G401 (cell line): ENCODE results near the gene C13orf46. TPM values are rescaled to one million over a fixed set of nuclear protein-coding genes. Genes with fewer than 3 reads are reported as not detected.

Experiments used
- DNase-seq: peaks from one replicate; pipeline ENCODE4 v3.0.0-alpha.2; 2015; ENCODE audit warnings: low spot score
- in situ Hi-C: cut with HindIII; loops from 2 replicates; pipeline ENCODE4 v1.10.0; 2016; ENCODE audit warnings: low sequenced_read_pairs, mixed read lengths
- total RNA-seq: library from RNA; depleted of rRNA; stranded (reverse); fragments of >200 nt; shearing (Covaris generic); gene quantifications from 2 replicates; pipeline ENCODE4 v1.2.3, GENCODE V29; 2014

The C13orf46 gene
- total RNA-seq, 1 experiment from 2014 or later = not detected

GRCh38 chr13:114011226-114011625 lies 37.4 kb upstream of the C13orf46 start:
- in situ Hi-C loops = no loop called here
- DNase-seq = no peak

DNA sequence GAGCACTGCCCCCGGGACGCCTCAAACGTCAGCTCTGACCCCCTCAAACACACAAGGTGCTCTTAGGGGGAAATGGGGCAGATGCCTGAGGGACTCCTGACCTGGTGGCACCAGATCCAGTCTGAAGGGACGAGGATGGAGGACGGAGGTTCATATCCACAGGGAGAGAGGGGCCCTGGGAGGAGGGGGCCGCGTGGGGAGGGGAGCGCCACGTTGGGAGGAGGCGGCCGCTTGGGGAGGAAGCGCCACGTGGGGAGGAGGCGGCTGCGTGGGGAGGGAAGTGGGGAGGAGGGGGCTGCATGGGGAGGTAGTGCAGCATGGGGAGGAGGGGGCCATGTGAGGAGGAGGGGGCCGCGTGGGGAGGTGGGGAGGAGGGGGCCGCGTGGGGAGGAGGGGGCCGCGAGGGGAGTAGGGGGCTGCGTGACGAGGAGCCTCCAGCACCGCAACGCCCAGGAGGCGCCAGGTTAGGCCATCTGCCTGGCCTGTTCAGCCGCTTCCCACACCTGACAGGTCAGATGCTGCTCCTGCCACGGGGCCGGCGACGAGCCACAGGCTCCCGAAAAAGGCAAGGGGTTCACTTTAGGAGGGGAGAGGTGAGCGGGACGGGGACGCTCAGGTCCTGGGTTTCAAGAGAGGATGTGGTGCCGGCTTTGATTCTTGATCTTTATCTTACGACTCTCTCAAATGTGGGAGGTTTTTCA lies 36.7 kb upstream of the C13orf46 start:
- in situ Hi-C loops = no loop called here
- no peak for DNase-seq

DNA sequence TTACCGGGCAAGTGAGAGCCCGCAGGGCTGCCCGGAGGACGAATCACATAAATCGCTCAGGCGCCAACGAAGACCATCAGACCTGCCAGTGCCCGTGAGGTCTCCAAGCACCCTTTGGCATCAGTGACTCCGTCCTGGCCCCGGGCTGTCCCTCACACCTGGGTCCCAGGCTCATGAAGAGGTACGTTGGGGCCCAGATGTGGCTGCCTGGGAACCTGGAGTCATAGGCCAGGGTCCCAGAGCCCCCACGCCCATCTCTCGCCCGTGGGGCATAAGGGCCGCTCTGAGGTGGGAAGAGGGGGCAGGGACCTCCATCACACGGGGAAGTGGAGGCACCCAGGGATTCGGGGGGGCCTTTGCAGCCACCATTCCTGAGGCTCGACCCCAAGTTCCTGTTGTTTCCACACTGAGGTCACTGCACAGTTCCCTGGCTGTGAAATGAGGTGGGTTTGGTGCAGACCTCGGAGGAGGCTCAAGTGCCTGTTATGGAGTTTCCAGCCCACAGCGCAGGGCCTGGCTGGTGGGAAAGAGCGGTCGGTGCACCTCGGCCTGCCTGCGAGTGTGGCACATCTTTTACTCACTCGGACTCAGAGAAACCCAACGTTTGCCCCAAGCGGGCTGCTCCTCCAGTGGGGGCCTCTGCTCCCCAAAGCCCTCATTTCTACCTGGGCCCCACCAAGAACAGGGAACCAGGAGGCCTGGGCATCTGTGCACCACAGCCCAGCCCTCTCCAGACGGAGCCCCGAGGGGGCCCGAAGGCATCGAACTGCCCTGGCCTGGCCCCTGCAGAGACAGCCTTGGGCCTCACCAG lies 35.9 kb upstream of the C13orf46 start:
- no peak for DNase-seq
- in situ Hi-C loops = no loop called here

DNA sequence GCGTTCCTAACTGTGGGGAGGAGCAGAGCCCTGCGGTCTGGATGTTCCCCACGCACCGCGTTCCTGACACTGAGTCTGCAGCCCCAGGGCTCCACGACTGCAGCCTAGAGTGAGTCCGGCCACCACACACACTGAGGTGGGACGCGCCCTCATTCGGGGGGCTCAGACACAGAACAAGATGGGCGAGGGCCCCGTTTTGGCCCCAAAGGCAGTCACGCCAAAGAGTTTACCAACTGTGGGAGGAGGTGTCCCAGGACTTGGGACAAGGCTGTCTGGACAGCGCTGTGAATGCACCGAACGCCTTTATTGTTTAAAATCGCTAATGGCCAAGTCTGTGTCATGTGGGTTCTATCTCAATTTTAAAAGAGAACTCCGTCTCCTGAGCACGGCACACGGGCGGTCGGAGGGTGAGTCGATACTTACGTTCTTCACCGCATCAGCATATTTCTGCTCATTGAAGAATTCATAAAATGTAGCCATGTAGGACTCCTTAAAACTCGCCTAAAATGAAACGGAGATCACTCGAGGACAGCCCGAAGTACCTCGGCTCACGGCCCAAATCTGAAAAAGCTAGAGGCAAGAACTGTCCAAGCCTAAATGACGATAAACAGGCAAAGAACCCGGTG lies 35.2 kb upstream of the C13orf46 start:
- in situ Hi-C loops = no loop called here
- no peak for DNase-seq

- no peak for DNase-seq
These were observed 33.7 kb upstream of the C13orf46 start for GRCh38 chr13:114007566-114007965.

DNA sequence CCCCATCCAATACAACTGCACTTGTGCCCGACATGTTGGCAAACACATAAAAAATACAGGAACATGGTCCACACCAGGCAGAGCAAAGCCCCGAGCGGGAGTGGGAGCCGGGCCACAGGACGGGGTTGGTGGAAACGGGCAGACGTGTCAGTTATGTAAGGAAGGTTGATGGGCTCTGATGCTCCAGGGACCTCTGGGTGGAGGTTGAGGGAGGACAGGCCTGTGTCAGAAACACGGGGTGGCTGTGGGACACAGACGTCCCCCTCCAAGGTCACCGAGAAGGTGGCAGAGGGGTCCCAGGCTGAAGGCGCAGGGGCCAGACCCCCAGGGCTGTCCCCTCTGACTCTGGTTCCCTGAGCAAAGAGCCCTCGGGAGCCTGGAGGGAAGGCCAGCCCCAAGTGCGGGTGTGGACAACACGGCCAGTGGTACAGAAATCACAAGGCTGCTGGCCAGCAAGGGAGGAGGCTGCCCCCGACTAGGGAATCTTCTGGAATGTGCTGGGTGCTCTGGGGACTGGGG lies 31.4 kb upstream of the C13orf46 start:
- in situ Hi-C loops = no loop called here
- no peak for DNase-seq

More at GRCh38 chr13:114007566-114007965, 33.7 kb upstream of the C13orf46 start:
- in situ Hi-C loops = no loop called here

DNA sequence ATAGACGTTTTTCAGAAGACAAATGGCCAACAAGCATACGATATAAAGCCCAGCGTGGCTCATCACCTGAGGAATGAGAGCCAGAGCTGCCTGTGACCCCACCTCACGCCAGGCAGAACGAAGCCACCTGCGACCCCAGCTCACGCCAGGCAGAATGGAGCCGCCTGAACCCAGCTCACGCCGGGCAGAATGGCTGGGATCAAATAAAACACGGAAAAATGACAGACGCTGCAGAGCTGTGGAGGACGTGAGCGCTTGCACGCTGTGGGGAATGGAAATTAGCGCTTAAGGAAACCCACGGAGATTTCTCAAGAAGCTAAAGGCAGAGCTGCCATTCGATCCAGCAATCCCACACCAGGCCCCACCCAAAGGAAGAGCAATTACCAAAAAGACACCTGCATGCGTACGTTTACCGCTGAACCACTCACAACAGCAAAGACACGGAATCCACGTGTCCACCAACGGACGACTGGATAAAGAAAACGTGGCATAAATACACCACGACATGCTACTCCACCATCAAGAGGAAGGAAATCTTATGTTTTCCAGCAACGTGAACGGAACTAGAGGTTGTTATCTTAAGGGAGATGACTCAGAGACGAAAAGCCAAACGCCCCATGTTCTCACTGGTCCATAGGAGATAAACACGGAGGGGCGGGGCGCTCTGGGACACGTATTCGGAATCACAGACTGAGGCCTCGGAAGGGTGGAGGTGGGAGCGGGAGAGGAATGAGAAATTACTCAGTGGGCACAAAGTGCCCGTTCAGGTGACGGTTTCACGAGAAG lies 30.7 kb upstream of the C13orf46 start:
- in situ Hi-C loops = no loop called here
- DNase-seq = no peak

DNA sequence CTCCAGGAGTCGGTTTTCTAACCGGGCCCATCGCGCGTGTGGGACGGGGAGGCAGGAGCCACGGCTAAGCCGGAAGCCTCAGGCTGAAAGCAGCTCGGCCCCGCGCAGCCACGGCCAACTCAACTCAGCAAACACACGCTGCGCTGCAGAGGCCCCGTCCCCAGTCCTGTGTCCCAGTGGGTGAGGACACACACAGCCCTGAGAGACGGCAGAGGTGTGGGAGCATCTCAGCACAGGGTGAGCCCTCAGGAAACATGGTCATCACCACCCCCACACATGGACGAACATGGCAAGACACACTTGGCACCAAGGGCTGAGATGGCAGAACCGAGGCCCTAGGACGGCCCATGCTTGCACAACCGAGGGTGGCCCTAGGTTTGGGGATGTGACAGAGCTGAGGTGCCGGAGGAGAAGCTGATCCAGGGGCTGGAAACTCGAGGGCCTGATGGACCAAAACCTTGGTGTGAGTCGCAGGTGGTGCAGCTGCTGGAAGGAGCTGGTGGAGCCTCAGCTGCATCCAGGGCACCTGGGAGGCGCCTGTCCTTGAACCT lies 29.0 kb upstream of the C13orf46 start:
- no peak for DNase-seq
- in situ Hi-C loops = no loop called here

GRCh38 chr13:114002009-114002544 lies 28.2 kb upstream of the C13orf46 start:
- in situ Hi-C loops = no loop called here

GRCh38 chr13:114001331-114002008 lies 27.6 kb upstream of the C13orf46 start:
- in situ Hi-C loops = no loop called here
- DNase-seq = no peak

More at GRCh38 chr13:114002009-114002544, 28.2 kb upstream of the C13orf46 start:
- DNase-seq = no peak

- no peak for DNase-seq
- in situ Hi-C loops = no loop called here
These were observed 26.5 kb upstream of the C13orf46 start for GRCh38 chr13:114000151-114001040.

- in situ Hi-C loops = no loop called here
- no peak for DNase-seq
These were observed 25.7 kb upstream of the C13orf46 start for GRCh38 chr13:113999618-113999910.

GRCh38 chr13:113998781-113999617 lies 25.1 kb upstream of the C13orf46 start:
- in situ Hi-C loops = no loop called here
- no peak for DNase-seq

DNA sequence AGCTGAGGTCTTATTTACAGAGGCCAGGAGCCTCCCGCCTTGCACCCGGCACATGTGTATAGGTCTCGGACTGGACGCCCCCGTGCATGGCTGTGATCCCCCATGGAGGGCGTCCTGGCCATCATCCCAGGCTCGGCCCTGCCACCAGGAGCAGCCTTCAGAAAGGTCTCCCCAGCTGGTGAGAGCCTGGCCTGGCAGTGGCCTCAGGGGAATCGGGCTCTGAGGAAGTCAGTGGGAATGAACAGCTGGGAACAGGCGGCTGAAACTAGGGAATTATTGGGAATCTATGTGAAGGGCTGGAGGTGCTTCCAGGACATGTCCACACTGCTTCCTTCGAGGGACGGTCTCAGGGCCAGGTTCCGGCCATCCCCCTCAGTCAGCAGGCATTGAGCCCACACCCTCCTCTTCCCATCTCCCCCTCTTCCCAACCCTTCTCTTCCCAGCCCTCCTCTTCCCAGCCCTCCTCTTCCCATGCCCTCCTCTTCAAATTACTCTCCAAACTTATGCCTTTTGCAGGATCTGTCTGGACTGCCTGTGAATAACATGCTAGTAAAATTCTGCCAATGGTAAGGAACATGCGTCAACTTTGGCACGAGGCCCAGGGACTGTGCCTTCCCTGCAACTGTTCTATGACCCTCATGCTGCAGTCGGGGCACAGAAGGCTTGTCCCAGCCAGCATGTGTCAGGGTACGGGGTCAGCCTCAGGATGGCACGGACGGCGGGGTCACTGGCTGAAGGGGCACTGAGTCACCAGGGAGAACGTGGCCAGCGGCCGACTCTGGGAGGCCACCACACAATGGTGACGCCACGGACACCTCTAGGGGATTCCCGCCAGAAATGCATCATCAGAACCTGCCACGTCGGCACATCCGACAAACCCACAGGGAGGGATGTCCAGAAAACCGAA lies 24.2 kb upstream of the C13orf46 start:
- in situ Hi-C loops = no loop called here
- DNase-seq = no peak

GRCh38 chr13:113996912-113997745 lies 23.3 kb upstream of the C13orf46 start:
- DNase-seq = no peak
- in situ Hi-C loops = no loop called here
